HFFc6 (cell line): ENCODE results near the gene RAD21L1. TPM values are rescaled to one million over a fixed set of nuclear protein-coding genes. Genes with fewer than 3 reads are reported as not detected.
"Not testable (repeated sequence)": the region's sequence is repeated elsewhere in the genome, so short reads cannot be mapped to it uniquely, and the experiment has no call there.

Source experiments
- DNase-seq: peaks from one replicate; pipeline ENCODE4 v3.0.0-alpha.2; 2018
- H3K27ac Mint-ChIP-seq: 2 replicates; pipeline ENCODE4 v1.8.0; 2020; ENCODE audit warnings: mild to moderate bottlenecking, mixed read lengths
- H3K27me3 Mint-ChIP-seq: 2 replicates; pipeline ENCODE4 v1.8.0; 2021; ENCODE audit warnings: mild to moderate bottlenecking, moderate library complexity, mixed read lengths; ENCODE audit not compliant: insufficient read depth
- H3K36me3 Mint-ChIP-seq: 2 replicates; pipeline ENCODE4 v1.8.0; 2021; ENCODE audit warnings: low read depth, mixed read lengths
- H3K4me1 Mint-ChIP-seq: 2 replicates; pipeline ENCODE4 v1.8.0; 2020; ENCODE audit warnings: low read depth, mixed read lengths
- H3K4me3 Mint-ChIP-seq: 2 replicates; pipeline ENCODE4 v1.8.0; 2020; ENCODE audit warnings: mild to moderate bottlenecking, moderate library complexity, mixed read lengths
- H3K9me3 Mint-ChIP-seq: 2 replicates; pipeline ENCODE4 v1.8.0; 2020; ENCODE audit warnings: mild to moderate bottlenecking, mixed read lengths
- CTCF ChIP-seq: fragments of 200-600 bp; sonication (generic); IDR thresholded peaks from 2 replicates; pipeline ENCODE4 v1.5.0; 2021; ENCODE audit warnings: antibody characterized with exemption, mild to moderate bottlenecking
- total RNA-seq, 6 experiments: library from RNA; stranded (reverse); fragmentation: NEBNext Ultra II Directional; extraction: Animal tissue kit (Norgen Biotek cat#: 25700); gene quantifications; 2 replicates in 1 of 6; 3 replicates in 5 of 6; pipeline ENCODE4 v1.2.3, GENCODE V29; 2021

The RAD21L1 gene
- total RNA-seq, 6 experiments from 2014 or later: 0.35 to 0.89 (median 0.56) TPM

GRCh38 chr20:1216527-1217427, 9.1 kb upstream of the RAD21L1 start:
- H3K9me3 Mint-ChIP-seq, H3K36me3 Mint-ChIP-seq, DNase-seq, H3K4me3 Mint-ChIP-seq, H3K27ac Mint-ChIP-seq: not testable (repeated sequence)
- peaks cover 22% of the 10 kb centered on the region for H3K4me1 Mint-ChIP-seq
- peaks cover 28% of the 10 kb centered on the region for H3K27me3 Mint-ChIP-seq
- peak; percentile 21; the same call in 1 of the 2 replicates for TF ChIP-seq CTCF

GRCh38 chr20:1222750-1223149, 3.1 kb upstream of the RAD21L1 start:
- not testable (repeated sequence) for H3K36me3 Mint-ChIP-seq, H3K4me3 Mint-ChIP-seq, H3K9me3 Mint-ChIP-seq, DNase-seq, H3K4me1 Mint-ChIP-seq, H3K27ac Mint-ChIP-seq
- peaks cover 12% of the 10 kb centered on the region for H3K27me3 Mint-ChIP-seq

DNA sequence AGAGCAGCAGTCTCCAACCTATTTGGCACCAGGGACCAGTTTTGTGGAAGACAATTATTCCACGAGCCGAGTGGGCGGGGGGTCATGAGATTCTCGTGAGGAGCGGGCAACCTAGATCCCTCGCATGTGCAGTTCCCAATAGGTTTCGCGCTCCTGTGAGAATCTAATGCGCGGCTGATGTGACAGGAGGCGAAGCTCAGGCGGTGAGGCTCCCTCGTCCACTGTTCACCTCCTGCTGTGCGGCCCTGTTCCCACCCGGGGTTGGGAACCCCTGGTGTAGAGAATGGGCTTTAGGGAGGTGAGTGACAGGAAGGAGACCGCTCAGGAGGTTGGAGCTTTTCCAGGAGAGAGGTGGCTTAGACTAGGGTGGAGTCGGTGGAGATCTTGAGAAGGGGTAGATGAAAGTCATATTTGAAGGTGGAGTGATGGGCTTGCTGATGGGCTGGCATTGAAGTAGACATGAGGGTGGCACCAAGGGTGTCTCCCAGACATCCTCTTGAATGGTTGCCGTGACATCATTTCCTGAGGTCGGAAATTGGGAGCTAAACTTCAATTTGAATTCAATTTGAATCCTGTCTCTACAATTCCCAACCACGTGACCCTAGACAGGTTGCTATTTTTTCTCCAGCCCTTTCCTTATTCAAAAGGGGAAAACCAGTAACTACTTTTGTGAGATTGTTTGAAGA, 1.5 kb upstream of the RAD21L1 start:
- Mint-ChIP-seq H3K27me3 (peaks cover 3% of the 10 kb centered on the region; the same call in 1 of the 2 replicates), H3K36me3 (no peaks in the 10 kb centered on the region), H3K4me3 (no peak overlapping the region; the same call in 1 of the 2 replicates), H3K4me1 (no peaks in the 10 kb centered on the region), H3K27ac (no peak overlapping the region), H3K9me3 (peaks cover 10% of the 10 kb centered on the region; the same call in 1 of the 2 replicates)
- no peak for TF ChIP-seq CTCF
- DNase-seq: no peak

DNA sequence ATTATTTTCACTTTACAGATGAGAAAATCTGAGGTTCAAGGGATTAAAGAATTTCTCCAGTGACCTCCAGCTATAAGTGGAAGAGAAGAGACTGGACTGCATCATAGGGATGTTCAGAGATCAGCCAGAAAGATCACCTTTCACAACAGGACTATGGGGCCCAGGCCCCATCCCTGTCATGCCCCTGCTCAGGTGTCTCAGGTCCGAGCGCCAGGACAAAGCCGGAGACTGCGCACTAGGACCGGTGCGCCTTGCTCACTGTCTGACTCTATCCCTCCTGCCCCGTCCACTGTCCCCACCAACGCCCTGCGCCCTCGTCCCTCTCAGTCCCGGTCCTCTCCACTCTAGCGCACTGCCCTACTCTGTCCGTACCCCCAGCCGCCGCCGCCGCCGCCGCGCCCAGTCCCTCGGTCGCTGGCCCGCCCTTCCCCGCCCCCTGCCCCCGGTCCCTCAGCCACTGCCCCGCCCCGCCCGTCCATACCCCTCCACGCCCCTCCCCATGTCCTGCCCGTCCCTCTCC, 521 bp upstream of the RAD21L1 start:
- Mint-ChIP-seq H3K4me3 (peak overlapping the region; percentile 71), H3K27me3 (peaks cover 3% of the 10 kb centered on the region; the same call in 1 of the 2 replicates), H3K9me3 (peaks cover 10% of the 10 kb centered on the region; the same call in 1 of the 2 replicates), H3K4me1 (no peaks in the 10 kb centered on the region), H3K27ac (no peak overlapping the region), H3K36me3 (no peaks in the 10 kb centered on the region)
- DNase-seq: no peak
- no peak for TF ChIP-seq CTCF

- H3K27ac Mint-ChIP-seq: no peak overlapping the region
- H3K4me1 Mint-ChIP-seq: no peaks in the 10 kb centered on the region
- H3K36me3 Mint-ChIP-seq: no peaks in the 10 kb centered on the region
- no peaks in the 10 kb centered on the region for H3K9me3 Mint-ChIP-seq
- DNase-seq: no peak
- no peaks in the 10 kb centered on the region for H3K27me3 Mint-ChIP-seq
- no peak overlapping the region for H3K4me3 Mint-ChIP-seq
- no peak for TF ChIP-seq CTCF
Observed at GRCh38 chr20:1229541-1229940, 3.7 kb downstream of the RAD21L1 start.
